ENCODE measurements around the gene SNIP1. TPM values are rescaled to one million over a fixed set of nuclear protein-coding genes. Genes with fewer than 3 reads are reported as not detected.

The SNIP1 gene
- total and polyA plus RNA-seq, 2 of the 8 experiments (the other 6 are each of a cell fraction or from before 2014, with no cell fraction given), result 3.7 to 15.7 TPM

- Histone ChIP-seq H3K18ac (ENCODE audit: extremely low read depth, low read length) (no peak overlapping the region), H3K27ac (ENCODE audit: low read depth, low read length) (no peak overlapping the region), H3K23me2 (ENCODE audit: low read depth, low read length) (no peaks in the 10 kb centered on the region), H3K9ac (replicated peaks in 1 of 4; ENCODE audit: extremely low read depth in 1 of 4, low read depth in 3 of 4, low read length in 3 of 4) (no peak overlapping the region), H4K5ac (ENCODE audit: insufficient read length, low read depth, low read length) (no peak overlapping the region), H2AK5ac (ENCODE audit: low read depth, low read length) (no peak overlapping the region), H4K20me1 (replicated peaks in 1 of 2; ENCODE audit: control insufficient read depth in 1 of 2, insufficient read depth in 2 of 2, low read length in 2 of 2) (no peaks in the 10 kb centered on the region), H4K91ac (replicated peaks; ENCODE audit: insufficient read length, low read length) (no peak overlapping the region), H3K27me3 (replicated peaks in 1 of 4; ENCODE audit: control insufficient read depth in 3 of 4, extremely low read depth in 1 of 4, insufficient read depth in 3 of 4, low read length in 3 of 4) (no peaks in the 10 kb centered on the region), H3K79me1 (ENCODE audit: low read depth, low read length) (no peaks in the 10 kb centered on the region; the same call in 1 of the 2 replicates), H3K23ac (ENCODE audit: insufficient read length) (no peak overlapping the region), H3K9me3 (ENCODE audit: insufficient read depth in 2 of 2, low read depth in 1 of 2, low read length in 1 of 2) (no peaks in the 10 kb centered on the region), H3K4me3 (ENCODE audit: extremely low read depth in 1 of 4, insufficient read depth in 2 of 4, low read depth in 3 of 4, low read length in 4 of 4) (no peak overlapping the region), H3K56ac (replicated peaks; ENCODE audit: insufficient read length, low read depth, low read length) (no peak overlapping the region), H2BK20ac (ENCODE audit: low read length) (no peak overlapping the region), H2AFZ (ENCODE audit: low read length) (no peak overlapping the region), H3K4me2 (ENCODE audit: insufficient read depth in 1 of 2, low read depth in 2 of 2, low read length in 2 of 2) (no peak overlapping the region), H3K36me3 (ENCODE audit: control insufficient read depth in 2 of 4, insufficient read depth in 4 of 4, low read length in 3 of 4) (peaks cover 17 to 40% (median 31%) of the 10 kb centered on the region in 4 experiments), H2BK5ac (ENCODE audit: low read depth, low read length) (no peak overlapping the region), H3K4me1 (replicated peaks in 1 of 4; ENCODE audit: control insufficient read depth in 3 of 4, insufficient read depth in 4 of 4, low read length in 3 of 4) (no peaks in the 10 kb centered on the region), H3K79me2 (ENCODE audit: control insufficient read depth in 1 of 2, insufficient read depth in 2 of 2, low read length in 2 of 2) (no peaks in the 10 kb centered on the region), H2BK15ac (ENCODE audit: low read length) (no peak overlapping the region), H4K8ac (ENCODE audit: extremely low read depth, insufficient read depth, low read length) (no peak overlapping the region), H2BK12ac (ENCODE audit: low read depth, low read length) (no peak overlapping the region), H3K4ac (replicated peaks; ENCODE audit: insufficient read length, low read depth, low read length) (no peak overlapping the region), H2BK120ac (replicated peaks; ENCODE audit: low read depth, low read length) (no peak overlapping the region), H3K14ac (ENCODE audit: insufficient read length) (no peak overlapping the region)
- ChIA-PET CTCF (ENCODE audit: partially characterized antibody) (interaction anchor here (0.7 to 1.8 kb wide), 11 partner anchors 13 to 427 kb away, joined by 3 to 6 read pairs (median 3); partner anchors contain the start of gene SF3A3), POLR2A (ENCODE audit: partially characterized antibody) (interaction anchor here (0.6 to 1.9 kb wide), 6 partner anchors 9 to 309 kb away, joined by 3 to 6 read pairs (median 4); no protein-coding TSS in a partner anchor)
- 83% methylated on average over 1 of the region's 1 CpG; no CpG with 5 or more reads in 1 of the 2 experiments for WGBS, 2 experiments (ENCODE audit: extremely low coverage in 1 of 2, insufficient coverage in 1 of 2, insufficient read length in 1 of 2, insufficient replicate concordance in 2 of 2, low coverage in 1 of 2, low lambda C conversion rate in 2 of 2, missing lambda C conversion rate in 1 of 2)
- TF ChIP-seq EP300 (IDR thresholded peaks at IDR 0.05; ENCODE audit: borderline replicate concordance in 1 of 2, low read depth in 2 of 2, low read length in 2 of 2) (no peak), CHD1 (IDR thresholded peaks at IDR 0.05; ENCODE audit: low read depth, low read length) (no peak), RBBP5 (IDR thresholded peaks at IDR 0.05; ENCODE audit: borderline replicate concordance, low read depth, low read length) (no peak), RFX5 (IDR thresholded peaks at IDR 0.05; ENCODE audit: borderline replicate concordance, low read depth, low read length) (no peak), CBX5 (IDR thresholded peaks at IDR 0.05; ENCODE audit: low read depth, low read length) (no peak), SIX5 (IDR thresholded peaks at IDR 0.05; ENCODE audit: low read depth, low read length) (no peak)
- no peak for DNase-seq (ENCODE audit: low read depth in 1 of 2, low spot score in 2 of 2)
- FAIRE-seq, result no peak
These were observed 8.9 kb upstream of the SNIP1 start for GRCh38 chr1:37562984-37563383.
